NOMO-1 treated with DMSO at 0.1 percent for 48 hours (cell line): ENCODE data around the gene PTPA.
"Not testable (repeated sequence)": the region's sequence is repeated elsewhere in the genome, so short reads cannot be mapped to it uniquely, and the experiment has no call there.

Experiments used
- DNase-seq: peaks from one replicate; lab custom pipeline; 2025; ENCODE audit not compliant: unreplicated experiment; lab: John Stamatoyannopoulos, UW

PTPA gene

DNA sequence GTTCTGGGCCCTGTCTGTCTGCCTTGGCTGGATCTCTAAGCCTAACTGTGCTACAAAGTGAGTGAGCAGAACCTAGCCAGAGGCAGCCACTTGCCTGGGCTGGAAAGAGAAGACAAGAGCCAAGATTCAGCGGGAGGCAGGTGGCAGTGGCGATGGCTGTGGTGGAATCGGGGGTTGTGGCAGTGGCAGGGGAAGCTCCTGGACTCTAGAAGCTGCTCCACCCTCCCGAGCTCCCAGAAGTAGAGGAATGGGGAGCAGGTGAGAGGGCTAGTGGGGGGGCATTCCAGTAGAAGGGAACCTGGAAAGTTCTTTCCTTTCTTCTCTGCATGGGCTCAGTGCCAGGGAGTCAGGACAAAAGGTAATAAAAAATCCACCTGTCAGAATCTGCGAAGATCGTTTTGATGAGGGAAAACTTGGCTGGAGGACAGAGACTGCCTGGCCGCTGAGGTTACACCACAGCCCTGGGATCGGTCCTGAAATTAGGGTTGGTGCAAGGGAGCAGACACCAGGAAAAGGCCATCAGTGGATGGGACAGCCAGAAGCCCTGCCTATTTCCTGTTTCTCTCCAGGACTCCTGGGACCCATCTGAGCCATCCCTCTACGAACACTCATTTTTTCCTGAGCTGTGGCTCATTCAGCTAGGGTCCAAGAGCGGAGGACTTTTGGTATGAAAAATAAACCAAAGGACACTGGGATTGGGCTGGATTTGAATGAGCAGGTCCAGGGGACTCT lies 2.2 kb upstream of the PTPA start:
- DNase-seq = no peak

DNA sequence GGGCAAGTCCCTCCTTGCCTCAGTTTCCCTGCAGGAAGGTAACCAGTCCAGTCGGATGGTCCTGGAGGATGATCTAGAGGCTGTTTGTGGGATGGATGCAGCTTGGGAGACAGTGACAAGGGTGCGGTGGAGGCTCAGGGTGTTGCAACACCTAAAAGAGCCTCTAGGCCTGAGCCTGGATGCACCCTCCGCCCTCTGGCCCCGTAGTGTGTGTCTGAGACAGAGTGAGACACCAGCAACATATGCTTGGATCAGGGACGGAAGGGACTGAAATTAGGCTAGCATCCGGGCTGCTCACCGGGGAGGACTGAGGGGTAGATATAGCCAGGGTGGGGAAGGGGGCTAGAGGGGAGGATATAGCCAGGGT lies 1.7 kb upstream of the PTPA start:
- peak; percentile 31 for DNase-seq

DNA sequence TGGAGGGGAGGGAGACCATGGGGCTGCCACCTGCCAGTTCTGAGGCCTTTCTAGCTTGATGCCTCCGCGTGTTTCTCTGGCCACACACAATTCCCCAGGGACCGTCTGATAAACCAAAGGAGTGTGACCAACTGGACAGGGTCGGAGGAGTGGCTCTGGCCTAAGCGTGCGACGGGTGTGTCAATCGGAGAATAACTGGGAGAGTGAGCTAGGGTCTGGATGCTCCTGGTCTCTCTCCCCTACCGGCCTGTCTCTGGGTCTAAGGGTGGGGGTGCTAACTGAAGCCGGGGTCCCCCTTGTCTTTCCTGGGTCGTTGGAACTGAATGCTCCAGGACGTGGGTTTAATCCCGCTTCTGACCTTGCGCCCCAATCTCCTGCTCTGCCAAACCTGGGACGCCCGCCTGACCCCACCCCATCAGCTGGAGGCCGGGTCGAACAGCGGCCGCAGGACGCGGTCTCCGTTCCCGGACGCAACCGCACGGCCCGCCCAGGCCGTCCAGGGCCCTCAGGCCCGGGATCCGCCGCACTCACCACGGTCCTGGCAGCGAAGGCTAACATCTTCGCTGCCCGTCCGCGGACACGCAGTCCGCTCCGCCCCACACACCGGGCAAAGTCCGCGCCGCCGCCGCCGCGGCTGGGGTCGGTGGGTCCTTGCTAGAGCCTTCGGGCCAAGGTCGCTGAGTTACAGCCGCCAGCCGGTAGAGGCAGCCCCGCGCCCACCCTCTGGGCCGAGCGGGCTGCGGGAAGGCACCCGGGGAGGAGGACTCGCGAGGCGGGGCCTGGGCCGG lies 1.1 kb upstream of the PTPA start:
- peak; percentile 0 for DNase-seq

DNA sequence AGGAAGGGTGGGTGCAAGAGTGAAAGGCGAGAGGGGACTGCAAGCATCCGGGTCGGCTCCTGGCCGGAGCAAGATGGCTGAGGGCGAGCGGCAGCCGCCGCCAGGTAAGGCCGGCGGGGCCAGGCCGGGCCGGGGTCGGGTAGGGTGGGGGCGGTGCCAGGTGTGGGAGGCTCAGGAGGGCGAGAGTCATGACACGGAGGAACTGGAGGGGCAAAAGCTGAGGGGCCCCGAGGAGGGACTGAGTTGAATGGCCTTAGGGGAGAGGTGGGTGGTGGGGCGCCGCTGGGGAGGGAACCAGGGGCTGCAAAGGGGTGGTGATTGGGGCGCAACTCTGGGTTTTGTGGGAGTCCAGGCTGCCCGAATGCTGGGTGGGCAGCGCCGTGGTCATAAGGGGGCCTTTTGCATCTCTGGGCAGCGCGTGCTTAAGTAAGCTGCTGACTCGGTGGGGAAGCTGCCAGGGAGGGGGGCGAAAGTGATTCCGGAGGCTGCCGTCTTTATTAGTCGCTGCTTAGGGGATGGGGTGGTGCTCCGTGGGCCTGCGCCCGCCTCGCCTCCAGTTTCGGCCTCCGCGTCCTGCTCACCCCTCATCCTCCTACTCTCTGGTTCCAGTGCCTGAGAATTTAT lies 425 bp downstream of the PTPA start:
- peak; percentile 27 for DNase-seq

DNA sequence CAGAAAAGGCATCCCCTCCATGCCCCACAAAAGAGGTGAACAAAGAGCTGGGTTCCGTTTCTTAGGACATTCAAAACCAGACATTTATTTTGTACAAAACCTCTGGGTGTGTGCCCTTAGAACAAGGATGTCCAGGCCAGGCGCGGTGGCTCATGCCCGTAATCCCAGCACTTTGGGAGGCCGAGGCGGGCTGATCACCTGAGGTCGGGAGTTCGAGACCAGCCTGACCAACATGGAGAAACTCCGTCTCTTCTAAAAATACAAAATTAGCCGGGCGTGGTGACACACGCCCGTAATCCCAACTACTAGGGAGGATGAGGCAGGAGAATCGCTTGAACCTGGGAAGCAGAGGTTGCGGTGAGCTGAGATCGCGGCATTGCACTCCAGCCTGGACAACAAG lies 1.3 kb downstream of the PTPA start:
- not testable (repeated sequence) for DNase-seq

DNA sequence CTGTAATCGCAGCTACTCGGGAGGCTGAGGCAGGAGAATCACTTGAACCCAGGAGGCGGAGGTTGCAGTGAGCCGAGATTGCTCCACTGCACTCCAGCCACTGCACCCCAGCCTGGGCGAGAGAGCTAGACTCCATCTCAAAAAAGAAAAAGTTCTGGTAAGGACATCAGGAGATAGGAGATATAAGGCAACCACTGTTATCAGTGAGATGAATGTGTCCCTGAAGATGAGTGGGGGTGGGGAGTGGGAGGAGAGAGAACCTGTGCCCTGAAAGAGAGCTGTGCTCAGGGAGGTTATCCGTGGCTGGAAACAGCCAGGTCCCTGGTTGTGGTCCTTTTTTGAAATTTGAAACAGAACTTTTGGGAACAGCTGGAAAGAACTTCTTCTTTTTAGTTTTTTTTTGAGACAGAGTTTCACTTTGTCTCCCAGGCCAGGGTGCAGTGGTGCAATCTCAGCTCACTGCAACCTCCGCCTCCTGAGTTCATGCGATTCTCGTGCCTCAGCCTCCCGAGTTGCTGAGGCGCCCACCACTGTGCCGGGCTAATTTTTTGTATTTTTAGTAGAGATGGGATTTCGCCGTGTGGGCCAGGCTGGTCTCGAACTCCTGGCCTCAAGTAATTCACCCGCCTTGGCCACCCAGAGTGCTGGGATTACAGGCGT lies 2.6 kb downstream of the PTPA start:
- peak; percentile 27 for DNase-seq

DNA sequence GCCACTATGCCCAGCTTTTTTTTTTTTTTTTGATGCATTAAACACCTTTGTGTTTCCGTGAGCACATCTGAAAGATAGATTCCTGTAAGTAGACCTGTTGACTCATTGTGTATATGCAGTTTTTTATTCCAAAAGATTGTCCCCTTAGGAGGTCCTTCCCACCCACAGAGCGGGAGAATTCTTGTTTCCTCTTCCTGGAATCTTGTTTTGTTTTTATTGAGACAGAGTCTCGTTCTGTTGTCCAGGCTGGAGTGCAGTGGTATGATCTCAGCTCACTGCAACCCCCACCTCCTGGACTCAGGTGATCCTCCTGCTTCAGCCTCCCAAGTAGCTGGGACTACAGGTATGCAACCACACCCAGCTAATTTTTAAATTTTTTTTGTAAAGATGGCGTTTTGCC lies 7.6 kb downstream of the PTPA start:
- DNase-seq = no peak

DNA sequence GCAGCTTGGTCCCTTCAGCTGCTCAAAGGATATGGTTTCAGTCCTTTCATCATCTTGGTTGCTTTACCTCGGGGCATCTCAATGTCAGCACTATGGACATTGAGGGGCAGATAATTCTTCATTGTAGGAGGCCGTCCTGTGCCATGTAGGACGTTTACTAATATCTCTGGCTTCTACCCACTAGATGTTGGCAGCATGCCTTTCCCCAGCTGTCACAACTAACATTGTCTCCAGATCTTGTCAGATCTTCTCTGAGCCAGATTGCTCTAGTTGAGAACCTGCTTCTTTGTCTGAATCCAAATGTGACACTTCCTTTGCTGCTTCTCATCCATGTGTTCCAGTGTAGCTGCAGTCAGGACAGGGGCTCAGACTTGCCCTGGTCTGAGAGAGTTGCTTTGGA lies 10.3 kb downstream of the PTPA start:
- no peak for DNase-seq

DNA sequence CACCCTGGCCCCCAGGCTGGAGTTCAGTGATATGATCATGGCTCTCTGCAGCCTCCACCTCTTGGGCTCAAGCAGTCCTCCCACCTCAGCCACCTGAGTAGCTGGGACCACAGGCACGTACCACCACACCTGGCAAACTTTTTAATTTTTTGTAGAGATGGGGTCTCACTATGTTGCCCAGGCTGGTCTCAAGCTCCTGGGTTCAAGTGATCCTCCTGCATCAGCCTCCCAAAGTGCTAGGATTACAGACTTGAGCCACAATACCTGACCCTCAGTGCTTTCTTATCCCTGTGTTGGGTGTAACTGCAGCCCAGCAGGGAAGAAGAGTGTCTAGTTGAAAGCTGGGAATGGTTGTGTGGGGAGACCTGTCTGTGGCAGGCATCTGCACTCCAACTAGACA lies 10.9 kb downstream of the PTPA start:
- no peak for DNase-seq

DNA sequence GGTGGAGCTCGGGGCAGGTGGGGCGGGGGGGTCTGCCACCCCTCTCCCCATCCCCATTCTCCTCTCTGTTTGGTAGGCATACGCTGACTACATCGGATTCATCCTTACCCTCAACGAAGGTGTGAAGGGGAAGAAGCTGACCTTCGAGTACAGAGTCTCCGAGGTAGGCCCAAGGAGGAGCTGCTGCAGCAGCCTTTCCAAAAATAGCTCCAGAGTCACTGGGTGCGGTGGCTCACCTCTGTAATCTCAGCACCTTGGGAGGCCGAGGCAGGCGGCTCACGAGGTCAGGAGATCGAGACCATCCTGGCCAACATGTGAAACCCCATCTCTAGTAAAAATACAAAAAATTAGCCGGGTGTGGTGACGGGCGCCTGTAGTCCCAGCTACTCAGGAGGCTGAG lies 11.8 kb downstream of the PTPA start:
- DNase-seq = not testable (repeated sequence)

DNA sequence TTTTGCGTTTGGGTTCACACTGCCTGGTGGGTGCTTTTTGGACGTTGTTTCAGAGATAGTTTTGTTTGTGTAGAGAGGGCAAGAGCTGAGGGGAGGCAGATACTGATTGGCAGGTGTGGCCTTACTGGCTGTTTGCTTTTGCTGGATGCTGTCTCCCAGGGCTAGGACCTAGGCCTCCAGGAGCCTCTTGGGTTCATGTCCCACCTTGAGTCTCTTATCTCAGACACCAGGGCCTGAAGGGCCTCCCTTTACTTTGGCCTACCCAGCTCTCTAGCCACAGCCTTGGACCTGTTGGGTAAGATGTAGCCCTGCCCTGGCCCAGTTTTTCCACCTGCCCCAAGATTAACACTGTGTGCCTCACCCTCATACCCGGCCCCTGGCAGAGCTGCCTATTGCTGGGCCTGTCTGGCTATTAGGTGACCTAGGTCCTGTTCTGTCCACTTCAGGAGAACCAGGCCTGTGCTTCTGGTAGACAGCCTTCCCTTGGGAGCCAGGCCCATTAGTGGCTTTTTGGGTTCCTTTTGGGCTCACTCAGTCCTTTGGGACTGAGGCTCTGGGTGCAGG lies 13.4 kb downstream of the PTPA start:
- DNase-seq = no peak

DNA sequence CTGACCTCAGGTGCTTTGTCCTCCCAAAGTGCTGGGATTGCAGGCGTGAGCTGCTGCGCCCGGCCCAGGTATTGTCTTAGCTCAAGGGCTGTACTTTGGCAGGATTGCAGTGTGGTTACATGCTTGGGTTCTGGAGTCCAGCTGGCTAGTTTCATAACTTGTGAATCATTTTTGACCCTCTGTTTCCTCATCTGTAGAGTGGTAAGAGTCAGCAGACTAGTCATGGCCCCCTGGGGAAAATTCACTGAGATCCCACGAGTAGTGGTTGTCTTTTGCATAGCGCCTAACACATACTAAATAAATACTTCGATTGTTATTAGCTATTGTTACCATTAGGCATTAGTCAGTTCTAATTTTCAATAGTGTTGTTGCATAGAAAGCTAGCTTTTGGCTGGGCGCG lies 14.3 kb downstream of the PTPA start:
- DNase-seq = no peak

DNA sequence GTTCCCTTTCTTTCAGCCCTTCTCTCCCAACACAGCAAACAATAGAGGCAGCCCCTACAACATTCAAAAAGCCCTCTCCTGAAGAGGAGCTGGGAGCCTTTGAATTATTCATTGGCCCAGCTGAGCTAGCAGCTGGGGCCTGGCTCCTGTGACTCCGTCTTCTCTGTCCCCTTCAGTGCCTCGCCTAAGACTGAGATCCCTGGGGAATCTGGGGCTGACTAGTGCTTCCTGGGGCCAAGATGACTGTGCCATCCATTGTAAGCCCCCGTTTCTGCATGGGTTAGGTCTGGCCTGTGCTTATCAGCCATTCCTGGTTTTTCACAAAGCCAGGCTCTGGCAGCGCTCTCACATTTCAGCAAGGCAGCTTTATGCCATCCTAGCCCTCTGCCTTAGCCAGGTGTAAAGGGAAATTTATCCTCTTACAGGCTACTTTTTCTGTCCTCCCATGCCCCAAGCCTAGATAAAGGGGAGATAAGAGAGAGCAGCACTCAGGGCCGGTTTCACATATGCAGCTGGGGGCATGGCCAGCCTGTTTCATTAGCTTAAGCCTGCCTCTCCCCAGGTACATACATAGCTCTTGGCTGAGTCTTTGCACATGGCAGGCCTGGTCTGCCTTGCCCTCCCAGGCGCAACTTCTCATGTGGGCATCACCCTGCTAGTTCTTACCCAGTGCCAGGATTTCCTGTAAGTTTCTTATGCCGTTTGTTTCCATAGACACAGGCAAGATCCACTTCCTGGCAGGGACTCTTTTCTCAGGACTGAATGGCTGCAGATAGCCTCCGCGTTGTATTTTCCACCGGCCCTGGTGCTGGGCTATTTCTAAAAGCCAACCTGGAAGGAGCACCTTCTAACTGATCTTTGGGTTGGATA lies 15.8 kb downstream of the PTPA start:
- DNase-seq = no peak

DNA sequence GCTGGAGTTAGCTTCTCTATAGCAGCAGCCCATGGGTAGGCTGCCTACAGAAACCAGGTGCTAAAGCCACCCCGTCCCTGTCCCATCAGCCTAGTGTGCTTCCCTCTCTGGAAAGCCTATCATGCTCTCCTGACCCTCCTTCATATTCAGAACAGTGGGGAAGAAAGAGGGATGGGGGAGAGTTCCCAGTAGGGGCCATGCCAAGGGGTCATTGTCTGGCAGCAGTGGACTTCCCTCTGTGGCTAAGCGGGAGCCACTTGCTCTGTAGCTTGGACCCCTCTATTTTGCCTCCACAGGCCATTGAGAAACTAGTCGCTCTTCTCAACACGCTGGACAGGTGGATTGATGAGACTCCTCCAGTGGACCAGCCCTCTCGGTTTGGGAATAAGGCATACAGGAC lies 17.5 kb downstream of the PTPA start:
- DNase-seq = no peak

DNA sequence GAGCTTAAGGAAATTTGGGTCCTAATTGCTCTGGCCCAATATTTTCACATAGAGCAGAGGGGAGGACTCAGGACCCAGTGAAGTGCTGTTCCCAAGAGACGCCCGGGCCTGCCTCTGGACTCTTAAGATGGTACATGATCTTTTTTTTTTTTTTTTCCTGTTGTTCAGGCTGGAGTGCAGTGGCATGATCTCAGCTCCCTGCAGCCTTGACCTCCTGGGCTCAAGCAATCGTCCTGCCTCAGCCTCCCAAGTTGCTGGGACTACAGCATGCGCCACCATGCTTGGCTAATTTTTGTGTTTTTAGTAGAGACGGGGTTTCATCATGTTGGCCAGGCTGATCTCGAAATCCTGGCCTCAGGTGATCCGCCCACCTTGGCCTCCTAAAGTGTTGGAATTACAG lies 19.1 kb downstream of the PTPA start:
- DNase-seq = not testable (repeated sequence)

DNA sequence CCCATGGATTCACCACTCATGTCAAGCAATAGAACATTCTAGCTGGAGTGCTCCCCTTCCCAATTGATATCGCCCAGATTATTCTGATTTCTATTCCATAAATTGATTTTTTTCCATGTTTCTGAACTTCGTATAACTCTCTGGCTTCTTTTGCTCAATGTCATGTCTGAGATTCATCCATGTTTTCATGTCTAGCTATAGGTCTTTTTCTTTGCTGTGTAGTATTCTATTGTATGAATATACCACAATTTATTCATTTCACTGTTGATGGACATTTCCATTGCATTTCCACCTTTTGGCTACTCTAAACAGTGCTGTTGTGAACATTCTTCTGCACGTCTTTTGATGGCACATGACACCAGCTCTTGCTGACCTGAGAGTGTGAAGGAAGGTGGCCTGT lies 19.6 kb downstream of the PTPA start:
- DNase-seq = no peak

DNA sequence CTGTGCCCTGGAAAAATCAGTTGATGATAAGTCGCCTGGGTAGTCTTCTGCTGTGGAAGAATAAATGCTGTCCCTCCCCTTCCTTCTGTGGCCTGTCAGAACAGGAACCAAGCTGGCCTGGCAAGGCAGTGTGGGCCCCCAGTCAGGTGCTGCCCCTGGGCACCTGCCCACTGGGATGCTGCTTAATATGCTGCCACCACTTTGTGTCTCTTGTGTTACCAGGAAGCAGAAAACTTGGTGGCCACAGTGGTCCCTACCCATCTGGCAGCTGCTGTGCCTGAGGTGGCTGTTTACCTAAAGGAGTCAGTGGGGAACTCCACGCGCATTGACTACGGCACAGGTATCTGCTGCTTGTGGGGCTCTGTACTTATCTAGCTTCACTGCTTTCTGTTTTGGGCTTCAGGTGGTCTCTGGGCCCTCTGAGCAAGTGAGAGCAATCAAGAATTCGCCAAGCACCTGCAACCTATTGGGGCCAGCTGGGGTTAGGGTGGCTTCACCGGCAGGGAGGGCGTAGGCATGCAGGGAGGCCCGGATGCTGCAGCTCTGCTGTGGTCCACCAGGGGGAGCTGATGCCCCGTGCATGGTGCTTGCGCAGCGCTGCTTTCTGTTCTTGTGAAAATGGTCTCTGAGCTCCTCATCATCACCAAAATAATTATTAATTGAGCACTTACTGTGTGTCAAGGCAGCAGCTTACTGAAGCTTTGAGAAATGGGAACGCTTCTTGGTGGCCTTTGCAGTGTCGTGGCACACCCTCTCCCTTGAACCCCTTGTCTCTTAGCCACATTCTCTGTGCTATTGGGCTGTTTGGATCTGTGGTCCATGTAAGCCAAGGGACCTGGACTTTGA lies 20.3 kb downstream of the PTPA start:
- DNase-seq = peak; percentile 43

DNA sequence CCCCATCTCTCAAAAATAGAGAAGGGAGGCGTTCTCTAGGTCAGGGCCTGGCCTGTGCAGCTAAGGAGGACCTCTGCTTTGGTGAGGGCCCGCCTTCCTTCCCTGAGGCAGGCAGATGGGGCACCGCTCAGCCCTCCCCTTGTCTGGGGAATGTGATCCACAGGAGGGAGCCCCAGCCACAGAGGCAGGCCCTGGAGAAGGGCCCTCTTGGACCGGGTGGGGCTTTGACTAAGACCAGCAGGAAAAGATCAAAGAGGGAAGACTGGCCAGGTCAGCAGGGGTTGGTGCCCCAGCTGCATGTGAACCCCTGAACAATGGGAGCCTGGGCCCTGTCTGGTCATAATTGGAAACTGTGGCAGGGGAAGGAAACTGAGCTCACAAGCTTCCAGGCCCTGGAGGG lies 21.9 kb downstream of the PTPA start:
- DNase-seq = no peak

DNA sequence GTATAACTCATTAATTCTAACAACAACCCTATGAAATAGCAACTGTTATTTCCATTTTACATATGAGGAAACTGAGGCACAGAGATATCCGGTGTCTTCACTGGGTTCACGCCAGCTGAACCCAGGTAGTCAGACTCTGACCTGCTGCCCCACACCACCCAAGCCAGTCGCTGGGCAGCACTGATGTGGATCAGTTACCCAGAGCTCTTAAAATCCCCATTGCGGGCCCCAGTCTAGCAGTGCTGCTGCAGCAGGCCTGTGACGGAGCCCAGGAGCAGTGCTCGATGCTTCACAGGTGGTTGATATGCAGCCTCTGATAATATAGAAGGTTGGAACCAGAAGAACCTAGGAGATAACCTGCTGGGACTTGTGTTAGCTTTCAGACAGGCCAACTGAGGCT lies 24.3 kb downstream of the PTPA start:
- DNase-seq = no peak
